Measurements from ENCODE around the gene RPF1. TPM values are rescaled to one million over a fixed set of nuclear protein-coding genes. Genes with fewer than 3 reads are reported as not detected.
"Not testable (repeated sequence)": the region's sequence is repeated elsewhere in the genome, so short reads cannot be mapped to it uniquely, and the experiment has no call there.

RPF1 gene
- total and polyA plus RNA-seq, 5 donors from 2014 or later, result 46.8 to 90.0 (median 66.8) TPM

GRCh38 chr1:84442256-84442655 lies 36.8 kb upstream of the RPF1 start:
- peak in 2 of 3 donors; percentile 75 to 92 for DNase-seq

GRCh38 chr1:84442747-84443646 lies 36.1 kb upstream of the RPF1 start:
- ATAC-seq (ENCODE audit: low read depth in 2 of 2) (peak; percentile 39 to 70), DNase-seq (peak in 2 of 3 donors; percentile 22 to 73)
- H3K27ac ChIP-seq (ENCODE audit: insufficient read depth, low read length, poor library complexity, severe bottlenecking); H3K9me3 Mint-ChIP-seq; H3K27me3 ChIP-seq (ENCODE audit: control insufficient read depth, insufficient read depth, low read length); H3K36me3 ChIP-seq (ENCODE audit: control insufficient read depth, insufficient read depth, low read length); H3K9me3 ChIP-seq (ENCODE audit: control insufficient read depth in 2 of 2, low read length in 2 of 2); H3K36me3 Mint-ChIP-seq: not testable (repeated sequence)
- Mint-ChIP-seq H3K4me1 (peaks cover 0 to 17% (median 11%) of the 10 kb centered on the region in 4 donors), H3K27me3 (peaks cover 34% of the 10 kb centered on the region), H3K27ac (peak overlapping the region in 1 of 3 donors; percentile 27), H3K4me3 (peak overlapping the region in 3 of 4 donors; percentile 45 to 74 (median 67))
- H3K4me1 ChIP-seq (ENCODE audit: control insufficient read depth, insufficient read depth, low read length, poor library complexity, severe bottlenecking), result peaks cover 15% of the 10 kb centered on the region
- peak overlapping the region; percentile 75 for H3K4me3 ChIP-seq (ENCODE audit: low read depth, low read length)

More at GRCh38 chr1:84442256-84442655, 36.8 kb upstream of the RPF1 start:
- H3K27me3 ChIP-seq (ENCODE audit: control insufficient read depth, insufficient read depth, low read length), result no peaks in the 10 kb centered on the region
- H3K9me3 ChIP-seq (ENCODE audit: control insufficient read depth in 2 of 2, low read length in 2 of 2), result no peaks in the 10 kb centered on the region
- Mint-ChIP-seq H3K4me3 (peak overlapping the region in 3 of 4 donors; percentile 45 to 74 (median 67)), H3K9me3 (peaks cover 0 to 5% (median 0%) of the 10 kb centered on the region in 7 donors), H3K27ac (peak overlapping the region in 1 of 3 donors; percentile 27), H3K27me3 (peaks cover 27% of the 10 kb centered on the region), H3K36me3 (no peaks in the 10 kb centered on the region), H3K4me1 (peaks cover 0 to 20% (median 11%) of the 10 kb centered on the region in 4 donors)
- H3K4me3 ChIP-seq (ENCODE audit: low read depth, low read length), result peak overlapping the region; percentile 75
- no peak overlapping the region for H3K27ac ChIP-seq (ENCODE audit: insufficient read depth, low read length, poor library complexity, severe bottlenecking)
- ATAC-seq (ENCODE audit: low read depth in 2 of 2), result peak; percentile 98 to 99
- H3K4me1 ChIP-seq (ENCODE audit: control insufficient read depth, insufficient read depth, low read length, poor library complexity, severe bottlenecking), result peaks cover 15% of the 10 kb centered on the region
- H3K36me3 ChIP-seq (ENCODE audit: control insufficient read depth, insufficient read depth, low read length), result no peaks in the 10 kb centered on the region

DNA sequence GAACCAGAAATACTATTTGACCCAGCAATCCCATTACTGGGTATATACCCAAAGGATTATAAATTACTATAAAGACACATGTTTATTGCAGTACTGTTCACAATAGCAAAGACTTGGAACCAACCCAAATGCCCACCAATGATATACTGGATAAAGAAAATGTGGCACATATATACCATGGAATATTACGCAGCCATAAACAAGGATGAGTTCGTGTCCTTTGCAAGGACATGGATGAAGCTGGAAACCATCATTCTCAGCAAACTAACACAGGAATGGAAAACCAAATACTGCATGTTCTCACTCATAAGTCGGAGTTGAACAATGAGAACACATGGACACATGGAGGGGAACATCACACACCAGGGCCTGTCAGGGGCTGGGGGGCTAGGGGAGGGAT lies 30.4 kb upstream of the RPF1 start:
- Mint-ChIP-seq H3K4me3 (peak overlapping the region in 1 of 4 donors; percentile 79), H3K27me3 (peaks cover 58% of the 10 kb centered on the region), H3K27ac (peak overlapping the region in 1 of 3 donors; percentile 20)
- DNase-seq; H3K36me3 ChIP-seq (ENCODE audit: control insufficient read depth, insufficient read depth, low read length); H3K36me3 Mint-ChIP-seq; H3K9me3 ChIP-seq (ENCODE audit: control insufficient read depth in 2 of 2, low read length in 2 of 2); H3K4me1 Mint-ChIP-seq; ATAC-seq (ENCODE audit: low read depth in 2 of 2); H3K4me1 ChIP-seq (ENCODE audit: control insufficient read depth, insufficient read depth, low read length, poor library complexity, severe bottlenecking); H3K27ac ChIP-seq (ENCODE audit: insufficient read depth, low read length, poor library complexity, severe bottlenecking); H3K9me3 Mint-ChIP-seq; H3K4me3 ChIP-seq (ENCODE audit: low read depth, low read length): not testable (repeated sequence)
- peaks cover 12% of the 10 kb centered on the region for H3K27me3 ChIP-seq (ENCODE audit: control insufficient read depth, insufficient read depth, low read length)

GRCh38 chr1:84450910-84451309 lies 28.2 kb upstream of the RPF1 start:
- Histone ChIP-seq H3K27ac (ENCODE audit: insufficient read depth, low read length, poor library complexity, severe bottlenecking) (no peak overlapping the region), H3K9me3 (ENCODE audit: control insufficient read depth in 2 of 2, low read length in 2 of 2) (no peaks in the 10 kb centered on the region), H3K36me3 (ENCODE audit: control insufficient read depth, insufficient read depth, low read length) (no peaks in the 10 kb centered on the region), H3K27me3 (ENCODE audit: control insufficient read depth, insufficient read depth, low read length) (peaks cover 17% of the 10 kb centered on the region), H3K4me3 (ENCODE audit: low read depth, low read length) (no peak overlapping the region), H3K4me1 (ENCODE audit: control insufficient read depth, insufficient read depth, low read length, poor library complexity, severe bottlenecking) (no peaks in the 10 kb centered on the region)
- Mint-ChIP-seq H3K4me3 (no peak overlapping the region), H3K27me3 (peaks cover 67% of the 10 kb centered on the region), H3K36me3 (no peaks in the 10 kb centered on the region), H3K27ac (no peak overlapping the region), H3K9me3 (peaks cover 0 to 4% (median 0%) of the 10 kb centered on the region in 7 donors), H3K4me1 (no peaks in the 10 kb centered on the region)
- DNase-seq, result no peak
- no peak for ATAC-seq (ENCODE audit: low read depth in 2 of 2)

- DNase-seq (no peak), ATAC-seq (ENCODE audit: low read depth in 2 of 2) (no peak)
- no peaks in the 10 kb centered on the region for H3K36me3 Mint-ChIP-seq
- peaks cover 0 to 4% (median 0%) of the 10 kb centered on the region in 7 donors for H3K9me3 Mint-ChIP-seq
- H3K27ac Mint-ChIP-seq, result no peak overlapping the region
- H3K4me1 ChIP-seq (ENCODE audit: control insufficient read depth, insufficient read depth, low read length, poor library complexity, severe bottlenecking), result no peaks in the 10 kb centered on the region
- H3K27ac ChIP-seq (ENCODE audit: insufficient read depth, low read length, poor library complexity, severe bottlenecking), result no peak overlapping the region
- peaks cover 58% of the 10 kb centered on the region for H3K27me3 Mint-ChIP-seq
- no peaks in the 10 kb centered on the region for H3K9me3 ChIP-seq (ENCODE audit: control insufficient read depth in 2 of 2, low read length in 2 of 2)
- H3K4me1 Mint-ChIP-seq, result no peaks in the 10 kb centered on the region
- peaks cover 23% of the 10 kb centered on the region for H3K27me3 ChIP-seq (ENCODE audit: control insufficient read depth, insufficient read depth, low read length)
- no peak overlapping the region for H3K4me3 ChIP-seq (ENCODE audit: low read depth, low read length)
- H3K4me3 Mint-ChIP-seq, result no peak overlapping the region
- no peaks in the 10 kb centered on the region for H3K36me3 ChIP-seq (ENCODE audit: control insufficient read depth, insufficient read depth, low read length)
Measured at GRCh38 chr1:84452436-84452835, 26.6 kb upstream of the RPF1 start.

GRCh38 chr1:84462118-84462517 lies 16.9 kb upstream of the RPF1 start:
- no peaks in the 10 kb centered on the region for H3K4me1 ChIP-seq (ENCODE audit: control insufficient read depth, insufficient read depth, low read length, poor library complexity, severe bottlenecking)
- peaks cover 0 to 1% (median 0%) of the 10 kb centered on the region in 7 donors for H3K9me3 Mint-ChIP-seq
- no peak overlapping the region for H3K4me3 Mint-ChIP-seq
- H3K9me3 ChIP-seq (ENCODE audit: control insufficient read depth in 2 of 2, low read length in 2 of 2), result no peaks in the 10 kb centered on the region
- H3K27me3 Mint-ChIP-seq, result peaks cover 30% of the 10 kb centered on the region
- H3K4me3 ChIP-seq (ENCODE audit: low read depth, low read length), result no peak overlapping the region
- H3K36me3 Mint-ChIP-seq, result no peaks in the 10 kb centered on the region
- no peak overlapping the region for H3K27ac Mint-ChIP-seq
- peaks cover 22% of the 10 kb centered on the region for H3K27me3 ChIP-seq (ENCODE audit: control insufficient read depth, insufficient read depth, low read length)
- no peak overlapping the region for H3K27ac ChIP-seq (ENCODE audit: insufficient read depth, low read length, poor library complexity, severe bottlenecking)
- DNase-seq, result no peak
- no peak for ATAC-seq (ENCODE audit: low read depth in 2 of 2)
- H3K4me1 Mint-ChIP-seq, result no peaks in the 10 kb centered on the region
- no peaks in the 10 kb centered on the region for H3K36me3 ChIP-seq (ENCODE audit: control insufficient read depth, insufficient read depth, low read length)

GRCh38 chr1:84467298-84467697 lies 11.8 kb upstream of the RPF1 start:
- no peak for ATAC-seq (ENCODE audit: low read depth in 2 of 2)
- peaks cover 50% of the 10 kb centered on the region for H3K27me3 ChIP-seq (ENCODE audit: control insufficient read depth, insufficient read depth, low read length)
- no peaks in the 10 kb centered on the region for H3K36me3 Mint-ChIP-seq
- no peak overlapping the region for H3K27ac ChIP-seq (ENCODE audit: insufficient read depth, low read length, poor library complexity, severe bottlenecking)
- peaks cover 0 to 1% (median 0%) of the 10 kb centered on the region in 7 donors for H3K9me3 Mint-ChIP-seq
- peaks cover 59% of the 10 kb centered on the region for H3K27me3 Mint-ChIP-seq
- no peaks in the 10 kb centered on the region for H3K9me3 ChIP-seq (ENCODE audit: control insufficient read depth in 2 of 2, low read length in 2 of 2)
- H3K4me1 ChIP-seq (ENCODE audit: control insufficient read depth, insufficient read depth, low read length, poor library complexity, severe bottlenecking), result no peaks in the 10 kb centered on the region
- H3K4me3 ChIP-seq (ENCODE audit: low read depth, low read length), result no peak overlapping the region
- no peak overlapping the region for H3K4me3 Mint-ChIP-seq
- no peak overlapping the region for H3K27ac Mint-ChIP-seq
- H3K4me1 Mint-ChIP-seq, result no peaks in the 10 kb centered on the region
- DNase-seq, result no peak
- H3K36me3 ChIP-seq (ENCODE audit: control insufficient read depth, insufficient read depth, low read length), result no peaks in the 10 kb centered on the region
